B cell (primary cell): ENCODE data around the gene FARP1. TPM values are rescaled to one million over a fixed set of nuclear protein-coding genes. Genes with fewer than 3 reads are reported as not detected.

Source experiments
- ATAC-seq: fragments of 200-7000 bp; cut with Tn5 transposase; one replicate; pipeline ENCODE4 v1.10.0; 2021; ENCODE audit warnings: low read depth, mild to moderate bottlenecking, moderate number of reproducible peaks, moderate library complexity
- CTCF ChIA-PET: fragments of 350-600 bp; sonication (Branson Sonifier 250); formaldehyde crosslinking; loops from one replicate; lab custom pipeline; 2021; ENCODE audit warnings: antibody characterized with exemption, inconsistent platforms; lab: Charles Lee
- POLR2A ChIA-PET: fragments of 350-600 bp; sonication (Branson Sonifier 250); formaldehyde crosslinking; loops from one replicate; lab custom pipeline; 2021; ENCODE audit warnings: antibody characterized with exemption; lab: Charles Lee
- DNase-seq: peaks from one replicate; pipeline ENCODE4 v3.0.0; 2013
- H2AFZ ChIP-seq: 2 replicates; pipeline ENCODE4 v1.6.1; 2012; ENCODE audit warnings: mild to moderate bottlenecking, low read depth, low read length; ENCODE audit not compliant: insufficient read depth, poor library complexity, severe bottlenecking
- H3K27ac ChIP-seq, 2 donors: 1 replicate in 1 of 2; 2 replicates in 1 of 2; pipeline ENCODE4 v1.5.1; 2012 to 2013; ENCODE audit warnings: low read length in 2 of 2, mild to moderate bottlenecking in 2 of 2, moderate library complexity in 1 of 2
- H3K27me3 ChIP-seq, 4 experiments: fragments of 200-600 bp in 1 of 4; sonication (generic) in 1 of 4; replicated peaks in 1 of 4; 1 replicate in 2 of 4; 2 replicates in 2 of 4; pipeline versions ENCODE4 v1.6.1 to v1.7.0; 2013 to 2016; ENCODE audit warnings: low read length in 3 of 4, mild to moderate bottlenecking in 2 of 4, mixed read lengths in 1 of 4, moderate library complexity in 1 of 4; ENCODE audit not compliant: insufficient read depth in 4 of 4, control insufficient read depth in 3 of 4; ENCODE audit errors: control extremely low read depth in 1 of 4
- H3K36me3 ChIP-seq, 2 experiments: replicated peaks in 1 of 2; 1 replicate in 1 of 2; 2 replicates in 1 of 2; pipeline versions ENCODE4 v1.6.1 to v1.7.1; 2013; ENCODE audit warnings: low read length in 1 of 2; ENCODE audit not compliant: insufficient read depth in 2 of 2, control insufficient read depth in 1 of 2; ENCODE audit errors: control extremely low read depth in 1 of 2, extremely low read depth in 1 of 2
- H3K4me1 ChIP-seq, 2 donors: fragments of 200-600 bp in 1 of 2; sonication (generic) in 1 of 2; 1 replicate in 1 of 2; 2 replicates in 1 of 2; pipeline versions ENCODE4 v1.5.1 to v1.6.1; 2013 to 2017; ENCODE audit warnings: low read length in 2 of 2; ENCODE audit not compliant: control insufficient read depth in 2 of 2, insufficient read depth in 2 of 2
- H3K4me2 ChIP-seq: replicated peaks from 2 replicates; pipeline ENCODE3; 2012; ENCODE audit warnings: mild to moderate bottlenecking, low read depth, low read length; ENCODE audit not compliant: poor library complexity, severe bottlenecking
- H3K4me3 ChIP-seq, 5 experiments: fragments of 200-600 bp in 1 of 5; sonication (generic) in 1 of 5; 1 replicate in 3 of 5; 2 replicates in 2 of 5; pipeline versions ENCODE4 v1.5.1 to v1.7.0; 2011 to 2016; ENCODE audit warnings: low read length in 4 of 5, mild to moderate bottlenecking in 4 of 5, low read depth in 2 of 5, control low read depth in 1 of 5, moderate library complexity in 1 of 5; ENCODE audit not compliant: insufficient read depth in 1 of 5; ENCODE audit errors: control extremely low read depth in 1 of 5, extremely low read depth in 1 of 5
- H3K79me2 ChIP-seq: fragments of 200-600 bp; sonication (generic); one replicate; pipeline ENCODE4 v1.6.0; 2016; ENCODE audit warnings: low read length; ENCODE audit not compliant: control insufficient read depth, insufficient read depth
- H3K9ac ChIP-seq: fragments of 200-600 bp; sonication (generic); 2 replicates; pipeline ENCODE4 v1.6.1; 2017; ENCODE audit warnings: mild to moderate bottlenecking, low read length, moderate library complexity
- H3K9me3 ChIP-seq, 3 donors: one replicate each; pipeline versions ENCODE4 v1.6.1 to v1.7.1; 2013; ENCODE audit warnings: low read length in 2 of 3; ENCODE audit not compliant: control insufficient read depth in 2 of 3, insufficient read depth in 1 of 3; ENCODE audit errors: control extremely low read depth in 1 of 3
- H4K20me1 ChIP-seq: 2 replicates; pipeline ENCODE4 v1.6.0; 2012; ENCODE audit warnings: mild to moderate bottlenecking, low read length; ENCODE audit not compliant: insufficient read depth, control insufficient read depth, poor library complexity, severe bottlenecking
- H3K27ac Mint-ChIP-seq: one replicate; pipeline ENCODE4 v1.8.0; 2021; ENCODE audit warnings: mixed read lengths
- H3K27me3 Mint-ChIP-seq: one replicate; pipeline ENCODE4 v1.8.0; 2021; ENCODE audit warnings: mixed read lengths
- H3K4me1 Mint-ChIP-seq: one replicate; pipeline ENCODE4 v1.8.0; 2021; ENCODE audit warnings: mixed read lengths
- H3K4me3 Mint-ChIP-seq: one replicate; pipeline ENCODE4 v1.8.0; 2021; ENCODE audit warnings: mixed read lengths
- H3K9me3 Mint-ChIP-seq: one replicate; pipeline ENCODE4 v1.8.0; 2022; ENCODE audit warnings: mixed read lengths; ENCODE audit not compliant: insufficient read depth
- CTCF ChIP-seq: fragments of 200-600 bp; IDR thresholded peaks from one replicate; pipeline ENCODE4 v1.8.0; 2022; ENCODE audit warnings: antibody characterized with exemption, mild to moderate bottlenecking
- EZH2 ChIP-seq: IDR thresholded peaks from 2 replicates; pipeline ENCODE4 v1.6.1; 2012; ENCODE audit warnings: borderline replicate concordance, low read depth, mild to moderate bottlenecking, moderate library complexity, low read length; ENCODE audit not compliant: insufficient read depth, poor library complexity, severe bottlenecking
- WGBS: methylation state at CpG from one replicate; pipeline ENCODE4 v1.1.5; 2013; ENCODE audit warnings: missing lambda C conversion rate; ENCODE audit not compliant: insufficient coverage; 5-methylcytosine and 5-hydroxymethylcytosine counted together
- intact Hi-C: fragments of 100-400 bp; cut with micrococcal nuclease; formaldehyde crosslinking; loops from one replicate; pipeline ENCODE4 v1.10.0; 2022
- polyA plus RNA-seq: library from polyadenylated mRNA; depleted of rRNA; stranded (reverse); fragments of >200 nt; gene quantifications from 2 replicates; pipeline ENCODE4 v1.2.3, GENCODE V29; 2012
- total RNA-seq, 2 donors: library from RNA; stranded (reverse); fragments of 120-200 nt in 1 of 2; gene quantifications; 1 replicate in 1 of 2; 2 replicates in 1 of 2; pipeline versions ENCODE4 v1.2.3 to v1.2.4, GENCODE V29; 2013 to 2022

FARP1 gene
- total and polyA plus RNA-seq, 2 donors (not counting 1 experiment from before 2014, with no cell fraction given): 0.15 to 1.5 TPM

- no peaks in the 10 kb centered on the region for H3K27me3 ChIP-seq
- no peaks in the 10 kb centered on the region for H3K79me2 ChIP-seq
- no peak overlapping the region for H3K27ac ChIP-seq
- no peaks in the 10 kb centered on the region for H3K9me3 ChIP-seq
- TF ChIP-seq EZH2 (no peak), CTCF (no peak)
- 90% methylated on average over 3 of the region's 7 CpGs for WGBS
- Mint-ChIP-seq H3K27me3 (no peaks in the 10 kb centered on the region), H3K27ac (no peak overlapping the region), H3K4me3 (no peak overlapping the region), H3K4me1 (no peaks in the 10 kb centered on the region), H3K9me3 (no peaks in the 10 kb centered on the region)
- H4K20me1 ChIP-seq: no peaks in the 10 kb centered on the region
- H3K4me3 ChIP-seq: no peak overlapping the region
- H2AFZ ChIP-seq: no peak overlapping the region
- POLR2A ChIA-PET: no interaction called here
- H3K9ac ChIP-seq: no peak overlapping the region
- H3K4me2 ChIP-seq: no peak overlapping the region
- DNase-seq (no peak), ATAC-seq (no peak)
- H3K4me1 ChIP-seq: no peaks in the 10 kb centered on the region
- intact Hi-C loops: no loop called here
- CTCF ChIA-PET: no interaction called here
- H3K36me3 ChIP-seq: no peaks in the 10 kb centered on the region
Measured at GRCh38 chr13:98253526-98253925, 110.6 kb downstream of the FARP1 start.

GRCh38 chr13:98254513-98254912, 111.6 kb downstream of the FARP1 start:
- Mint-ChIP-seq H3K4me1 (no peaks in the 10 kb centered on the region), H3K9me3 (no peaks in the 10 kb centered on the region), H3K27ac (no peak overlapping the region), H3K27me3 (no peaks in the 10 kb centered on the region), H3K4me3 (no peak overlapping the region)
- H3K4me3 ChIP-seq: no peak overlapping the region
- H4K20me1 ChIP-seq: no peaks in the 10 kb centered on the region
- H3K27me3 ChIP-seq: no peaks in the 10 kb centered on the region
- WGBS: 88% methylated on average over 2 of the region's 2 CpGs
- no peak for TF ChIP-seq EZH2
- no peak for TF ChIP-seq CTCF
- ChIA-PET POLR2A (no interaction called here), CTCF (no interaction called here)
- ATAC-seq: no peak
- H3K4me1 ChIP-seq: no peaks in the 10 kb centered on the region
- H3K36me3 ChIP-seq: no peaks in the 10 kb centered on the region
- intact Hi-C loops: no loop called here
- no peak for DNase-seq
- no peak overlapping the region for H2AFZ ChIP-seq
- no peak overlapping the region for H3K27ac ChIP-seq
- H3K9ac ChIP-seq: no peak overlapping the region
- H3K79me2 ChIP-seq: no peaks in the 10 kb centered on the region
- no peaks in the 10 kb centered on the region for H3K9me3 ChIP-seq
- no peak overlapping the region for H3K4me2 ChIP-seq
